GM19351 (cell line): Measurements from ENCODE around the gene SDS.

Experiments used
- ATAC-seq: cut with Tn5 transposase; IDR thresholded peaks from one replicate; pipeline ENCODE4 v1.9.1; 2021; ENCODE audit warnings: mild to moderate bottlenecking, moderate library complexity; ENCODE audit not compliant: unreplicated experiment

The SDS gene

GRCh38 chr12:113385282-113385882 lies 18.3 kb downstream of the SDS start:
- no peak for ATAC-seq

- ATAC-seq, result no peak
Measured at GRCh38 chr12:113384778-113385177, 18.9 kb downstream of the SDS start.

GRCh38 chr12:113382206-113382605 lies 21.5 kb downstream of the SDS start:
- ATAC-seq, result no peak

GRCh38 chr12:113381220-113381619 lies 22.5 kb downstream of the SDS start:
- ATAC-seq, result no peak

GRCh38 chr12:113378291-113378690 lies 25.4 kb downstream of the SDS start:
- no peak for ATAC-seq

GRCh38 chr12:113374823-113375428 lies 28.8 kb downstream of the SDS start:
- ATAC-seq, result no peak

- no peak for ATAC-seq
Measured at GRCh38 chr12:113373969-113374368, 29.7 kb downstream of the SDS start.

- ATAC-seq, result no peak
Measured at GRCh38 chr12:113373440-113373839, 30.2 kb downstream of the SDS start.

- ATAC-seq, result no peak
Measured at GRCh38 chr12:113372371-113372770, 31.3 kb downstream of the SDS start.

GRCh38 chr12:113371808-113372207 lies 31.9 kb downstream of the SDS start:
- ATAC-seq, result no peak

- ATAC-seq, result no peak
Measured at GRCh38 chr12:113370923-113371682, 32.6 kb downstream of the SDS start.

- ATAC-seq, result no peak
Measured at GRCh38 chr12:113369391-113369985, 34.2 kb downstream of the SDS start.

- ATAC-seq, result no peak
Measured at GRCh38 chr12:113368331-113368730, 35.4 kb downstream of the SDS start.

- no peak for ATAC-seq
Measured at GRCh38 chr12:113366827-113367226, 36.9 kb downstream of the SDS start.

GRCh38 chr12:113365639-113366395 lies 37.9 kb downstream of the SDS start:
- no peak for ATAC-seq

- no peak for ATAC-seq
Measured at GRCh38 chr12:113364698-113365097, 39.0 kb downstream of the SDS start.

- no peak for ATAC-seq
Measured at GRCh38 chr12:113361574-113362370, 41.9 kb downstream of the SDS start.

- no peak for ATAC-seq
Measured at GRCh38 chr12:113359939-113360748, 43.5 kb downstream of the SDS start.

GRCh38 chr12:113359133-113359938 lies 44.4 kb downstream of the SDS start:
- ATAC-seq, result no peak
